Lower leg skin (tissue), 4 donors: Measurements from ENCODE around the gene KNCN. TPM values are rescaled to one million over a fixed set of nuclear protein-coding genes. Genes with fewer than 3 reads are reported as not detected.
A peak's percentile ranks its signal among the peaks of the same experiment; 100 is the strongest.

Experiments used
- DNase-seq, 2 donors: peaks; one replicate each; pipeline ENCODE4 v3.0.0-alpha.2; 2019; ENCODE audit warnings: low spot score in 2 of 2
- H3K4me3 ChIP-seq: fragments of 200-600 bp; sonication (generic); 2 replicates; pipeline ENCODE4 v1.5.1; 2017; ENCODE audit warnings: mild to moderate bottlenecking, low read depth; ENCODE audit not compliant: poor library complexity, severe bottlenecking
- CTCF ChIP-seq, 3 donors: fragments of 450-650 bp; IDR thresholded peaks; one replicate each; pipeline ENCODE4 v1.5.1; 2016; ENCODE audit warnings: antibody characterized with exemption in 3 of 3, mild to moderate bottlenecking in 3 of 3, moderate library complexity in 2 of 3
- POLR2A ChIP-seq, 2 donors: fragments of 450-650 bp; IDR thresholded peaks; one replicate each; pipeline ENCODE4 v1.6.1; 2016 to 2017; ENCODE audit warnings: antibody characterized with exemption in 2 of 2, mild to moderate bottlenecking in 1 of 2, moderate library complexity in 1 of 2
- WGBS, 2 donors: methylation state at CpG; one replicate each; pipeline ENCODE4 v1.1.5; 2018; 5-methylcytosine and 5-hydroxymethylcytosine counted together
- intact Hi-C: fragments of 100-400 bp; cut with DNase I; formaldehyde crosslinking; loops from one replicate; pipeline ENCODE4 v1.15.0; 2023; ENCODE audit warnings: low total_unique reads
- total RNA-seq, 4 donors: library from RNA; depleted of rRNA; stranded (reverse); fragments of >200 nt; gene quantifications; one replicate each; pipeline ENCODE4 v1.1.0, GENCODE V29; 2016

The KNCN gene
- total RNA-seq, 4 donors from 2014 or later: not detected

GRCh38 chr1:46527474-46528296 lies 23.8 kb downstream of the KNCN start:
- DNase-seq: peak; percentile 72 to 95
- intact Hi-C loops: loop anchor here (2.0 to 10.0 kb wide), 3 partner anchors 50 to 123 kb away; no protein-coding TSS in a partner anchor
- WGBS, 2 donors: 30 to 33% methylated on average over 3 of the region's 3 CpGs
- no peak overlapping the region for H3K4me3 ChIP-seq
- TF ChIP-seq CTCF (IDR thresholded peaks at IDR 0.05) (peak in 1 of 3 donors; percentile 86), POLR2A (IDR thresholded peaks at IDR 0.05) (no peak)

- no peak for DNase-seq
- intact Hi-C loops: loop anchor here (2.0 to 10.0 kb wide), 3 partner anchors 49 to 122 kb away; no protein-coding TSS in a partner anchor
- 39 to 67% methylated on average over 10 to 14 of the region's 14 CpGs for WGBS, 2 donors
- TF ChIP-seq POLR2A (IDR thresholded peaks at IDR 0.05): no peak
- no peak for TF ChIP-seq CTCF (IDR thresholded peaks at IDR 0.05)
- H3K4me3 ChIP-seq: no peak overlapping the region
These were observed 24.7 kb downstream of the KNCN start for GRCh38 chr1:46526691-46527291.

GRCh38 chr1:46526013-46526690 lies 25.3 kb downstream of the KNCN start:
- H3K4me3 ChIP-seq: no peak overlapping the region
- WGBS, 2 donors: 63 to 69% methylated on average over 17 of the region's 17 CpGs
- TF ChIP-seq POLR2A (IDR thresholded peaks at IDR 0.05) (no peak), CTCF (IDR thresholded peaks at IDR 0.05) (no peak)
- intact Hi-C loops: loop anchor here (2.0 to 10.0 kb wide), 3 partner anchors 49 to 121 kb away; no protein-coding TSS in a partner anchor
- no peak for DNase-seq

- DNase-seq: no peak
- intact Hi-C loops: loop anchor here (5.0 to 10.0 kb wide), 2 partner anchors 48 to 121 kb away; no protein-coding TSS in a partner anchor
- 61 to 76% methylated on average over 13 of the region's 13 CpGs for WGBS, 2 donors
- no peak for TF ChIP-seq POLR2A (IDR thresholded peaks at IDR 0.05)
- TF ChIP-seq CTCF (IDR thresholded peaks at IDR 0.05): no peak
- H3K4me3 ChIP-seq: no peak overlapping the region
These were observed 26.0 kb downstream of the KNCN start for GRCh38 chr1:46525253-46525983.

GRCh38 chr1:46524843-46525242 lies 26.6 kb downstream of the KNCN start:
- intact Hi-C loops: loop anchor here (5.0 to 10.0 kb wide), 2 partner anchors 48 to 120 kb away; no protein-coding TSS in a partner anchor
- WGBS, 2 donors: 91 to 92% methylated on average over 5 of the region's 5 CpGs
- no peak for TF ChIP-seq POLR2A (IDR thresholded peaks at IDR 0.05)
- TF ChIP-seq CTCF (IDR thresholded peaks at IDR 0.05): no peak
- no peak for DNase-seq
- H3K4me3 ChIP-seq: no peak overlapping the region
